SHP77 treated with DMSO at 0.1 percent for 48 hours (cell line): ENCODE results near the gene CLK3.
"Not testable (repeated sequence)": the region's sequence is repeated elsewhere in the genome, so short reads cannot be mapped to it uniquely, and the experiment has no call there.

Source experiments
- DNase-seq: peaks from one replicate; lab custom pipeline; 2025; lab: John Stamatoyannopoulos, UW

The CLK3 gene

DNA sequence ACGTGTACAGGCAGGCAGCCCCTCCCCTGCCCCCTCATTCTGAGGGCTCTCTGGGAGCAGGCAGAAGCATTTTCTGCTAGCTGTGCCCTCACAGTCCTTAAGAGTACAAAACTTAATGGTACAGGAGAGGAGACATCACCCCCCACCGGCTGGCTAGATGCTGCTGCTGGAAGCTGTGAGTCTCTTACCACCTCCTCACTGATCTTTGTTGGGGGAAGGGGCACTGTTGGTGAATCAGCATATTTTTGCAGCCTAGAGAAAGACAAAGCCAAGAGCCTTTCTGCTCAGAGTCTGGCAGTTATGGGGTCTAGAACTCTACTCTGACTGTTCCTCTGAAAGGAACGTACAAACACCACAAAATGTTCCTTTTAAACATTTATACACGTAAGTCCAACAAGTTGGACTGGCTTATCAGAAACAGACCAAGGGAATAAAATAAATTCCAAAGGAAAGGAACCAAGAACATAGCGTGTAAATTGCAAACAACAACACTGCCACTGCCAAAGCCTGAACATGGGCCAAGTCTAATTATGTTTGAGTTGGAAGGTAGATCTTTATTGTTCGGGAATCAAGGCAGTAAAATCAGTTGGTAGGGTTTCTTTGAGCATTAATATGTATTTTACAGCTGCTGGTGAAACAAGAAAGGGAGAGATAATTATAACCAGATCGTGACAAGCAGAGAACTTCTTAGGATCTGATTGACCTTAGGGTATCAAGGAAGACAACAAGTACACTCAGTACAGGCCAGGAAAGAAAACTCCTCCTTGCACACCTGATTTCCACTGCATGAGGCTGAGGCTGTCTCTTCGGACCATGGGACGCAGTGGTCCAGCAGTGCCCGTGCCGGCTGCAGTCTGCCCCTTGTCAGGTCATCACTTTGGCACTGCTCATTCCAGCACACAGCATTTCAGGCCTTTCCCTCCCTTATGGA is 27.4 kb downstream of the CLK3 start:
- DNase-seq: no peak

DNA sequence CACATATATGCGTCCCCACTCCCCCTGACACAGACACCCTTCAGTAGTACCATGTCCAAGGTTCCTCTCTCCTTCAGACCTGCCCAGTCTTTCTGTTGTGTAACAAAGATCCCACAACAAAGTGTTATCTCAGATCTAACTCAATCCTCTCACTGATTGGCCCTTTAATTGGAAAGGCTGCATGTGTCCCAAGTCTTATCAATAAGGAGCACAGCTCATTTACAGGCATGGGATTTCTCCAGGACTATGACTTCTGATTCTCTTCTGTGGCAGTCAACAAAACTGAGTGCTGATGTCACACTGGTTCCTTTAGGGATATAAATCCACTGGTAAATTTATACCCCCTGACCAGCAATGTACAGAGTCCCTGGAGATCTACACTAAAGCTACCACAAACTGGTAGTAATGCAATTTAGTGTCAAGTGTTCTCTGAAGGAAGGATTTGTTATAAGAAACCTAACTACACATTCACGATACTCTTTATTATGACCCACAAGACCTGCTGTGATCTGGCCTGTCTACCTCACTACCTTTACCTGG is 28.1 kb downstream of the CLK3 start:
- DNase-seq: no peak

DNA sequence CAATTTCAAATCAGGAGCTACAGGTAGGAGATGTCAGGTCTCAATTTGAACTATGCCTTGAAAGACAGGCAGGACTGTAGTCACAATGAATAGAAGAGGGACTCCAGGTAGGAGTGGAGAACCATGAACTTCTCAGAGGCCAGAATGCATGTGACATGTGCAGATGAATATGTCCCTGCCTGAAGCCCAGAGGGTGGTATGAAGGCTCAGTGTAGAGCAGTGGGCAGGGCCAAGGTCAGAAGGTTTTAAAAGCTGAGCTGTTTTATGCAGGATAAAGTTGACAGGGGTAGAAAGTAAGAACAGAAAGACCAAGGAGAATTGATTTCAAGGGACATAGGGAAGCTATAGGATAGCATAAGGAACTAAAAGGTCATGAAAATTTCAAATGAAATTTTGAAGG is 30.8 kb downstream of the CLK3 start:
- DNase-seq: no peak

DNA sequence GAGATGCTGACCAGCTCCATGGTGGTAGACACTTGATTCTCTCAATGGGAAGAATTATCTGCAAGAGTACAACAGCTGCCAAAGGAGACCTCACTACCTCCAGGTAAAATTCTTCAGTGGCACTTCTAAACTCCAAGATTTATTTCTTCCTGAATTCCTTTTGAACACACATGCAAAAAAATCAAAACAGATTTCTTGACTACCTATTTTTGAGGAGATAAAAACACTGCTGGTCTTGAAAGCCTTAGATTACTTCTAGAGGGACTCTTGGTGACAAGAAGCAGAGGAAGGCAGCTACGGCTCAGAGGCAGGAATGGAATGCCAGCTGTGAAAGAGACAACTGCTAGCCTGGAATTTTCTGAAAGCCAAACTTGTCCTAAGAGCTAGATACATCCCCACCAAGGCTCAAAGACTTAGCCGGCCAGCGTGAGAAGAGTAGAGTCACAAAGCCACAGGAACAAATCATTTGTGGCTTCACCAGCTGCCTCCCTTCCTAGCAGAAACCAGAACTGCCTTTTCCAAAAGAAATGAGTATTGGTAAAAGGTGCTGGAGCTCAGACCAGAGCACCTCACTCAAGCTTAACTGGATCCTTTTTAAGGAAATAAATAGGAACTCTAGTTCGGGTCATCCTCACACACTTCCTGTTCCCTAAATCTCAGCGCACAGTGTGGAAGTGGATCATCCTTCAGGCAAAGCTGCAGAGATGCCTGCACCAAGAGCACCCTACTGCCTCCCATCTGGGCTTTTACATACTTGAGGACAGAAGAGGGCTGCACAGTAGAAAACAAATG is 32.6 kb downstream of the CLK3 start:
- DNase-seq: no peak

DNA sequence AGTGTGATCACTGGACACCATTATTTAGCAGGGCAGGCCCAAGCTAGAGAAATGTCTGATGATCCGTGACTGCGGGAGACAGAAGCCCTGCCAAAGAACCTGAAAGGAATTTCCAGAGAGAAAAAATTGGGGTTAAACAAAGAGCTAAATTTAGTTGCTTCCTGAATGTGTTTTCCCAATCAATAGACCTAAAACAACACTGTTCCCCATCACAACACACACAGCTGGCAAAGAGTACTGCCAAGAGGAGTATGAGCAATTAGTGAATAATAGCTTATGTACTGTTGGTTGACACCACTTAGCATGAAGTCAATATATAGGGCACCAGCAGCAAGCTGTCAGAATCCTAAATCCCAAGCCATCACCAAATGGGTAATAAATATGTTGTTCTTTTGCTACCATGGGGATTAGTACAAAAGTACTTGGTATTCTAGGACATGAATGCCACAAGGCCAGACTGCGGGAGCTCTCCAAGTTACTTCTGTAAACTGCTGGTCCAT is 35.7 kb downstream of the CLK3 start:
- DNase-seq: no peak

DNA sequence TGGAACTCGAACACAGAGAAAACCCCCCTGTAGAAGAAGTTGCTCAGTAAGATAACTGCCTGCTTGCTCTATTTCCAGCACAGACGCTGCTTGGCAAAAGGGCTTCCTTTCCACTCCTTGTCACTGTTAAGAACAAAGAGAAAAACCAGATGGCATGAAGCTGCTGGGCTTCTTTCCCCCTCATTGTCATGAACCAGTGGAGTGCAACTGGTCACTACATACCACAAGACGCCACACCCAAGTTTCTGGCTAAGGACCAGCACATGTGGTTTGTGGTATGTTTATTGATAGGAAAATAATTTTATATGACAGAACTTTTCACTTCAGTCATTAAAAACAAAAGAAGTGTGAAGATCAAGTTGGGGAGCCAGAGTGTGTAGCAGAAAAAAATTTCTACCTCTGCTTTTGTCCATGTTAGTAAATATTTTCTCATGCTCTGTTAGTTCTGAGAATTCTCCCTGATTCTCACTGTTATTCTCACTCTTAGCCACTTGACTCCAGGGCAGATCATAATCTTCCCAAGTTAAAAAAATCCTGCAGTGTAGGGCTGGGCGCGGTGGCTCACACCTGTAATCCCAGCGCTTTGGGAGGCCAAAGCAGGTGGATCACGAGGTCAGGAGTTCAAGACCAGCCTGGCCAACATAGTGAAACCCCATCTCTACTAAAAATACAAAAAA is 37.9 kb downstream of the CLK3 start:
- no peak for DNase-seq

DNA sequence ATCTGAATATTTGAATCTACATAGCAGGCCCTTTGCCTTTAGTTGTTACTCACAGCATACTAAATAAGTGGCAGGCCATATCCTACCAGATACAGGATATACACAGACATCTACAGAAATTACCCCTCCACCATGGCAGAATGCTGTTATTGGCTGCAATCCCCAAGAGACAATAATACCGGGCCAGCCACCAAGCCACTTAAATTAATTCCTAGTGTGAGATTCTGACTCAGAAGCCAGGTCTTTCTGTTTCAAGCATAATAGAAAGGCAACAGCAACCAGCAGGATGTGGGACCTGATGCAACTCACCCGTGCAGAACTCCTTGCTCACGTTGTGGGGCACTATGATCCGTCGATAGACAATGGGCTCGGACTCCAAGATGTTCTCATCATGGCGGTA is 39.8 kb downstream of the CLK3 start:
- DNase-seq: no peak

DNA sequence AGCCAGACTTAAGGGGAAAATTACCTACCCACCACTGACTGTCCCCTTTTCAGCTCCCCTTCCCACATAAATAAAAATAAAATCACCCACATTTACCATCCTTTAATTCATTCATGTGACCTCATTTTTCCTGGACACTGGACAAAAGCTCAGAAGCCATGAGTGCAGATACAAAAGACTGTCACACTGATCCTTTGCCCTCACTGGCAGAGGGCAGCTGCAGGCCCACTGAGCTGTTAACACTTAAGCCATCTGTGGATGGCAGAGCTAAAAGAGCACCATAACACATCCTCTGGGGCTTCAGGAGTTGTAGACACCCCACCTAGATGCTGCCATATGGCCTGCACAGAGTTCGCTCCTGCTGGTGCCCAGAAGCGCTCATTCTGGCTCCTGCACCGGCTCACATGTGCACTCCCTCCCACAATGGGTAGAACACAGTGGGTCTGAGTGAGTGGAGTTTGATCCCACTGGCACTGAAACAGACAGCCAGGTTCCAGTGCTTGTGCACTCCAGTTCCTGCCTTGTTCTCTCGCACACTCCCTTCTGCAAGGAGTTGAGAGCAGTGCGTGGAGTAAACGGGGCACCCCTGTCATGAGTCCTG is 41.4 kb downstream of the CLK3 start:
- DNase-seq: no peak

DNA sequence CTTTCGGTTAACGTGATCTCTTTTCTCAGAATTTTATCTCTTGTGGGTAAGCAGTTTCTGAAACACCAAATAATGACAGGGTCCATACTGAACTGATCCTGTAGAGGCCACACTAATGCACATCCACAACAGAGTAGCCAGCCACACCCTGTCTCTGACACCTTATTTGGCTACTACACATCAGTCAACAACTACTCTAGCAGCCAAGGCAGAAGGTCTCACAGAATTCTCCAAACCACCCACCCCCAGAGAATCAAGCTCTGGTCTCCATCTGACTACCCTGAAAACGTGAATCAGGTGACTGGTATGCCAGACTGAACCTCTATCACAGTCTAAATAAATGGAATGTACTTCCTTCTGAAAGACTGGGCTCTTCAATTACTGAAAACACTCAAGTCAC is 42.2 kb downstream of the CLK3 start:
- DNase-seq: no peak

DNA sequence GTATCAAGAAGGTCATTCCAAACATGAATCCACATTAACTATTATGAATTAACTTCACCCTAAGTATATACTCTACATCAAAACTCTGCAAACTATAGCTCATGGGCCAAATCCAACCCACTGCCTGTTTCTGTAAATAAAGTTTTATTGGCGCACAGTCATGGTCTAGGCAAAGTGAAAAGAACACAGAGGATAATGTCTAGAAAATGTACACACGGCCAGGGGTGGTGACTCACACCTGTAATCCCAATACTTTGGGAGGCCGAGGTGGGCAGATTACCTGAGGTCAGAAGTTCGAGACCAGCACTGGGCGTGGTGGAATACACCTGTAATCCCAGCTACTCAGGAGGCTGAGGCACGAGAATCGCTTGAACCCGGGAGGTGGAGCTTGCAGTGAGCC is 45.6 kb downstream of the CLK3 start:
- not testable (repeated sequence) for DNase-seq

DNA sequence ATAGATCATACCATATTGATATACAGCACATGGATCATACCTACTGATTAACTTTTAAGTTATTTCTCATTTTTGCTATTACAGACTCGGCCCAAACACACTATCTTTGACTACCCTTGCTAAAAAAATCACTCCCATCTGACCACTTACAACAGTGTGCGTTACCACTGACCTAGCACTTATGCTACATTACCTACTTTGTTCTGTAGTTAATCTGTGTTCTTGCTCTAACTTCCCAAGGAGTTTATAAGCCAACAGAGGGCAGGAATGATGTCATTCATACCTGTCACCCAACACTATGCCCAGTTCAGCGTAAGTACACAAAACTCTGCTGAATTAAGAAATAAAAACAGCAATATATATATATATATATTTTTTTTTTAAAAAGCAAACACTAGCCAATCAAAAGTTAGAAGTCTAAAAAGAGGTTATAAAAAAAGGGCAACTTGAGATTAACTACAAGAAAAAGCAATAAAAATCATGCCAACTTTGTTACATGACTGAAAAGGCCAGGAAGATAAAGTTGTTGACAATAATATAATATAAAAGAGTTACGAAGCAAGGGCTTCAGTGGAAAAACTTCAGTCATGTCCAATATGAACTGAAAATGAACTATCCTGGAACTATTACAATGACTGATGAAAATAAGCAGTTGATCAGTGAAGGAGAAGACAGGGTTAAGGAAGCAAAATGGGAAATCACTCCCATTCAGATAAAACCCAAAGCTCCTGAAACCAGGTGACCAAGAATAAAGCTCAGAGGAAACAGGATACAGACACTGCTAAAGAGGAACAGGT is 46.6 kb downstream of the CLK3 start:
- no peak for DNase-seq

DNA sequence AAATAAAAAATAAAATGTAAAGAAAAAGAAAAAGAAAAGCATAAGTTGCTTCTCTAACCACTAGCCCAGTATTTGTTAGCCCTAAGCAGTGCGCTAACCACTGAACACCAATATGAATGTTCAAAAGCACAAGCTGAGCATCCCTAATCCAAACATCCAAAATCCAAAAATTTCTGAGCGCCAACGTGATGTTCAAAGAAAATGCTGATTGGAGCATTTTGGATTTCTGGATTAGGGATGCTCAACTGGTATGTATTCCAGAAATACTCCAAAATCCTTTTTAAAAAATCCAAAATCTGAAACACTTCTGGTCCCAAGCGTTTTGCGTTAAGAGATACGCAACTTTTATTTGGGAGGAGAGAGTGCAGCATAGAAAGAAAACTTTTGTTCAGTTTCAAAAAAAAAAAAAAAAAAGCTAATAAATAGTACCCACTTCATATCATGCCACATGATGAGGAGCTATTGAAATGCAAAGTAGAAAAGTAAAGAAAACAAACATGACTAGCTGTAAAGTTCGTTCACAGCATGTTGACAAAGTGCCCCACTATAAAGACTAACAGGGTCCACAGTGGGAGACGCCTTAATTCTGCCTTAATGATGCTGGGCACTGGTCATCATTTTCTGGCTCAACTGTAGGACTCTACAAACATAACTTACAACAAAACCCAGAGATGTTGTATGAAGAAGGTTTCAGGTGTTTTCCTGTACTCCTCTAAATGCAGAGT is 47.8 kb downstream of the CLK3 start:
- DNase-seq: no peak

DNA sequence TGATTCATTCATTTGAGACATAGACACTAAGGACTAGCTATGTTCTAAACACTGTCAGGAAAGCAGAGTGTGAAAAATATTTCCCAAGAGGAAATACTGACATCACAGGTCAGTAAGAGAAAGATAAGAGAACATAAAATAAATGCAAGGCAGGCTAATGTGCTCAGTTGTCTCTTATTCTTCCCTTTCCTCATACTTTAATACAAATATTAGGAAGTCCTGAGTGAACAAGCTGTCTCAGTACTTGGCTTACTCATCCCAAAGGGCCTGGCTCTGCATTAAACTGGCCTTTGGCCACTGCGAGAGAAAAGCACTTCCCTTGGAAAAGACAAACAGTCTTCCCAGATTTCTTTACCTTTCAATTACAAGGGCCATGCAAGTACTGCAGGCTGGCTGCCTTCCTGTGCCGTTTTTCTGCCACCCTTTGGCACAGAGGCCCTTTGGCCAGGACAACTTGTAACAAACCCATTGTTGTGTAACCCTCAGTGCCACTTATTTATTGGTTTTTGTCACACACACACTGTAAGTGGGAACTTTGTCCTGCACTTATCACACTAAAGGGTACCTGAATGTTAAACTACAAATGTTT is 48.5 kb downstream of the CLK3 start:
- DNase-seq: no peak

DNA sequence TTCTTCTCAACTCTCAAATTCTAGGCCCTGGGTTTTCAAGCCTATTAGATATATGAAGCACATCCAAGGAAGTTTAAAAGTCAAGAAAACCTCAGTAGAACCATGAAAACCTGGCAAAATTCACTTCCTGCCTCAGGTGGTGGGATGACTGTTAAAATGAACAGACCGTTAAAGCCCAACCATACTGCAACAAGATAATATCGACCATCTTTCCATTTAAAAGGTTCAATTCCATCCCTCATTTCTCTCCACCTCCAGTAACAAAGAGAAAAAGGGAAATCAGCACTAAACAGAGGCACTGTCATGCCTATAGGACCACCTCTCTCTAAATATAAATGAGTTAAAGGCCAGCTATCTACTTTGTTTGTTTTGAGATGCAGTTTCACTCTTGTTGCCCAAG is 49.0 kb downstream of the CLK3 start:
- no peak for DNase-seq

DNA sequence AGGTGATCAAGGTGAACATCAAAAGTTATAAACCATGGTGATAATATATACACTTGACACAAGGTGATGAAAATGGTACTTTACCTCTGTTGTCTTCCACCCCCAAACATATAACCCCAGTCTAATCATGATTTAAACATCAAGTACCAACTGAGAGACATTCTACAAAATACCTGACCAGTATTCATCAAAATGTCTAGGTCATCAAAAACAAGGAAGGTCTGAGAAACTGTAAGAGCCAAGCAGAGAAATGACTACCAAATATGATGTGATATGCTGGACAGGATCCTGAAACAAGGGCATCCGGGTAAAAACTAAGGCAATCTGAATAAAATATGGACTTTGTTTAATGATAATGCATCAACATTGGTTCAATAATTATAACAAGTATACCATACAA is 52.3 kb downstream of the CLK3 start:
- DNase-seq: no peak

DNA sequence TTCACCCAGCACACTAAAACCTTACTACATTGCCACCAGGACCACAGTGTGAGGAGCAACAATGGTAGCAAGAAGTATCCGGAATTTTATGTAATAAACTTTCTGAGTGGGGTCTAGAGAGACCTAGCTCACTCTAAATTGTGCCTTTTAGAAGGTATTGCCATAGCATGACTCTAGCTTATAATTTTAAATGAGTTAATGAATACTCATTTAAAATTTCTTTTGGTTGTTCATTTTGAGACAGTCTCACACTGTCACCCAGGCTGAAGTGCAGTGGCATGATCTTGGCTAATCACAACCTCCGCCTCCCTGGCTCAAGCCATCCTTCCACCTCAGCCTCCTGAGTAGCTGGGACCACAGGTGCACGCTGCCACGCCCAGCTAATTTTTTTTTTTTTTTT is 54.0 kb downstream of the CLK3 start:
- DNase-seq: no peak

DNA sequence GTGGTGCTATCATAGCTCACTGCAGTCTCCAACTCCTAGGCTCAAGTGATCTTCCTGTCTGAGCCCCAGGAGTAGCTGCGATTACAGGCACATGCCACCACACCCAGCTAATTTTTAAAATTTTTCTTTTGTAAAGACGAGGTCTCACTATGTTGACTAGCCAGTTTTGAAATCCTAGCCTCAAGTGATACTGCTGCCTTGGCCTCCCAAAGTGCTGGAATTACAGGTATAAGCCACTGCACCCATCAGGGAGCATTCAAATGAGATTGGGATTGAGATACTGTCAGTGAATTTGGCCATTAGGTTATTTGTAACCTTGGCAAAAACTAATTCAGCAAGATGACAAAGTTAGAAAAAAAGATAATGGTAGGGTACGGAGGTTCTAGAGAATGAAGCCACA is 58.5 kb downstream of the CLK3 start:
- no peak for DNase-seq

DNA sequence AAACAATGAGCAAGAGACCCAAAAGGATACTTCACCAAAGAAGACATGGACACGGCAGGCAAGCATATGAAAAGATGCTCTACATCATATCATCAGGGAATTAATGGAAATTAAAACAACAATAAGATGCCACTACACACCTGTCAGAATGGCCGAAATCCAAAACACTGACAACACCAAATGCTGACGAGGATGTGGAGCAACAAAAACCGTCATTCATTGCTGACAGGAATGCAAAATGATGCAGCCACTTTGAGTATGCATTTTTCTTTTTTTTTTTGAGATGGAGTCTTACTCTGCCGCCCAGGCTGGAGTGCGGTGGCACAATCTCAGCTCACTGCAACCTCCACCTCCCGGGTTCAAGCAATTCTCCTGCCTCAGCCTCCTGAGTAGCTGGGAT is 61.2 kb downstream of the CLK3 start:
- no peak for DNase-seq
